HCT116 (cell line): ENCODE results near the gene GALNT6. TPM values are rescaled to one million over a fixed set of nuclear protein-coding genes. Genes with fewer than 3 reads are reported as not detected.

Source experiments
- ATAC-seq: fragments of 200-7000 bp; cut with Tn5 transposase; 2 replicates; pipeline ENCODE4 v1.9.1; 2020; ENCODE audit warnings: mild to moderate bottlenecking, moderate library complexity
- BruUV-seq: library from RNA; stranded (reverse); fragments of 400-500 nt; replicated peaks from 2 replicates; lab custom pipeline; 2021; lab: Mats Ljungman, UMichigan
- CTCF ChIA-PET: fragments of 300-600 bp; sonication (Branson Sonifier 250); formaldehyde crosslinking; loops from one replicate; lab custom pipeline; 2021; ENCODE audit warnings: antibody characterized with exemption; lab: Charles Lee
- POLR2A ChIA-PET: fragments of 300-600, 350-600 bp; sonication (Branson Sonifier 250); formaldehyde crosslinking; loops from one replicate; lab custom pipeline; 2021; ENCODE audit warnings: antibody characterized with exemption; lab: Charles Lee
- RAD21 ChIA-PET, 2 experiments: fragments of 300-600 bp; sonication (Branson Sonifier 250); formaldehyde crosslinking; loops; one replicate each; lab custom pipeline; 2023; ENCODE audit warnings: low total read pairs in 2 of 2; ENCODE audit not compliant: uncharacterized antibody in 2 of 2, unreplicated experiment in 2 of 2, low non-redundant PET in 1 of 2; lab: Charles Lee
- DNase-seq: peaks from one replicate; pipeline ENCODE4 v3.0.0-alpha.2; 2010; ENCODE audit warnings: low read depth, low spot score
- H2AFZ ChIP-seq: fragments of 200-600 bp; shearing (Covaris generic), sonication (generic); 2 replicates; pipeline ENCODE4 v1.6.1; 2017; ENCODE audit warnings: low read depth, mixed run types, mixed read lengths, antibody characterized with exemption, low read length; ENCODE audit not compliant: poor library complexity, severe bottlenecking
- H3K27ac ChIP-seq: 2 replicates; pipeline ENCODE4 v1.5.1; 2012; ENCODE audit warnings: low read depth, low read length
- H3K27me3 ChIP-seq: fragments of 200-600 bp; sonication (generic); 2 replicates; pipeline ENCODE4 v1.6.1; 2016; ENCODE audit warnings: mixed run types, low read length, mixed read lengths; ENCODE audit not compliant: insufficient read depth
- H3K36me3 ChIP-seq, 2 experiments: fragments of 200-500 bp in 1 of 2; fragments of 200-600 bp in 1 of 2; sonication (Bioruptor generic) in 1 of 2; sonication (generic) in 1 of 2; 2 replicates each; pipeline versions ENCODE4 v1.5.1 to v1.6.1; 2014 to 2016; ENCODE audit warnings: low read length in 2 of 2, inconsistent platforms in 1 of 2, mixed read lengths in 1 of 2, mixed run types in 1 of 2; ENCODE audit not compliant: insufficient read depth in 2 of 2, control insufficient read depth in 1 of 2
- H3K4me1 ChIP-seq, 2 experiments: fragments of 200-600 bp in 1 of 2; sonication (generic) in 1 of 2; 2 replicates each; pipeline versions ENCODE4 v1.5.1 to v1.6.1; 2012 to 2017; ENCODE audit warnings: low read length in 2 of 2, inconsistent platforms in 1 of 2, mild to moderate bottlenecking in 1 of 2, mixed read lengths in 1 of 2, mixed run types in 1 of 2, moderate library complexity in 1 of 2; ENCODE audit not compliant: insufficient read depth in 2 of 2, control insufficient read depth in 1 of 2
- H3K4me2 ChIP-seq: fragments of 200-600 bp; sonication (generic); 2 replicates; pipeline ENCODE4 v1.6.1; 2017; ENCODE audit warnings: mixed run types, low read length, mixed read lengths
- H3K4me3 ChIP-seq, 2 experiments: fragments of 200-600 bp in 1 of 2; sonication (generic) in 1 of 2; replicated peaks in 1 of 2; 2 replicates each; pipeline ENCODE4 v1.5.1; 2011 to 2016; ENCODE audit warnings: low read length in 2 of 2, control low read depth in 1 of 2, low read depth in 1 of 2, mild to moderate bottlenecking in 1 of 2, mixed read lengths in 1 of 2, mixed run types in 1 of 2
- H3K79me2 ChIP-seq: fragments of 200-600 bp; sonication (generic); 2 replicates; pipeline ENCODE4 v1.6.1; 2017; ENCODE audit warnings: mild to moderate bottlenecking, mixed run types, low read length, moderate library complexity, mixed read lengths; ENCODE audit not compliant: insufficient read depth
- H3K9ac ChIP-seq: fragments of 200-600 bp; sonication (generic); 2 replicates; pipeline ENCODE4 v1.6.1; 2016; ENCODE audit warnings: low read length, mixed read lengths
- H3K9me2 ChIP-seq: fragments of 200-600 bp; sonication (generic), shearing (Covaris generic); 2 replicates; pipeline ENCODE4 v1.6.1; 2017; ENCODE audit warnings: mixed run types, mild to moderate bottlenecking, moderate library complexity; ENCODE audit not compliant: insufficient read depth
- H3K9me3 ChIP-seq, 2 experiments: fragments of 200-500 bp in 1 of 2; fragments of 200-600 bp in 1 of 2; sonication (Bioruptor generic) in 1 of 2; sonication (generic) in 1 of 2; 2 replicates each; pipeline ENCODE4 v1.6.1; 2014 to 2017; ENCODE audit warnings: low read length in 2 of 2, mixed read lengths in 2 of 2, inconsistent platforms in 1 of 2, low read depth in 1 of 2, mild to moderate bottlenecking in 1 of 2, mixed run types in 1 of 2, moderate library complexity in 1 of 2; ENCODE audit not compliant: control insufficient read depth in 1 of 2, insufficient read depth in 1 of 2
- H4K20me1 ChIP-seq: fragments of 200-600 bp; sonication (generic), shearing (Covaris generic); 2 replicates; pipeline ENCODE4 v1.6.1; 2017; ENCODE audit warnings: mixed run types, mild to moderate bottlenecking, moderate library complexity; ENCODE audit not compliant: insufficient read depth
- CEBPB ChIP-seq: IDR thresholded peaks from 2 replicates; pipeline ENCODE4 v1.6.1; 2012; ENCODE audit warnings: low read depth
- EGR1 ChIP-seq: IDR thresholded peaks from 2 replicates; pipeline ENCODE4 v1.6.1; 2012; ENCODE audit warnings: low read depth
- ELF1 ChIP-seq: IDR thresholded peaks from 2 replicates; pipeline ENCODE4 v1.6.1; 2012; ENCODE audit warnings: low read depth, borderline replicate concordance
- EZH2 ChIP-seq: fragments of 200-600 bp; sonication (generic); IDR thresholded peaks from 2 replicates; pipeline ENCODE4 v1.6.1; 2017; ENCODE audit warnings: antibody characterized with exemption, mixed run types
- EZH2phosphoT487 ChIP-seq: fragments of 200-600 bp; IDR thresholded peaks from 2 replicates; pipeline ENCODE4 v1.6.1; 2018; ENCODE audit warnings: antibody characterized with exemption, borderline replicate concordance
- FOSL1 ChIP-seq: IDR thresholded peaks from 2 replicates; pipeline ENCODE4 v1.6.1; 2012; ENCODE audit warnings: low read depth
- JUND ChIP-seq: IDR thresholded peaks from 2 replicates; pipeline ENCODE4 v1.6.1; 2012
- POLR2A ChIP-seq: IDR thresholded peaks from 2 replicates; pipeline ENCODE4 v1.7.0; 2011; ENCODE audit warnings: borderline replicate concordance; ENCODE audit not compliant: insufficient read depth, insufficient read length; ENCODE audit errors: extremely low read depth
- POLR2AphosphoS5 ChIP-seq: IDR thresholded peaks from 2 replicates; pipeline ENCODE4 v1.6.1; 2011; ENCODE audit warnings: mild to moderate bottlenecking, low read depth, low read length, moderate library complexity
- RAD21 ChIP-seq: IDR thresholded peaks from 2 replicates; pipeline ENCODE4 v1.6.1; 2012; ENCODE audit warnings: low read depth, mild to moderate bottlenecking
- SIN3A ChIP-seq: IDR thresholded peaks from 2 replicates; pipeline ENCODE4 v1.6.1; 2012; ENCODE audit warnings: low read depth
- SRF ChIP-seq: IDR thresholded peaks from 2 replicates; pipeline ENCODE4 v1.6.1; 2012; ENCODE audit warnings: low read depth
- ZFX ChIP-seq: fragments of 450-650 bp; IDR thresholded peaks from 2 replicates; pipeline ENCODE4 v1.6.1; 2017
- ZNF274 ChIP-seq: fragments of 200-500 bp; sonication (Bioruptor generic); IDR thresholded peaks from 2 replicates; pipeline ENCODE4 v1.6.1; 2014; ENCODE audit warnings: mild to moderate bottlenecking, low read depth, low read length, inconsistent platforms
- intact Hi-C: fragments of 100-400 bp; cut with micrococcal nuclease; formaldehyde crosslinking; loops from 2 replicates; pipeline ENCODE4 v1.10.0; 2022
- total RNA-seq: library from RNA; stranded (reverse); gene quantifications from one replicate; pipeline ENCODE4 v1.2.1, GENCODE V29; 2021; ENCODE audit not compliant: unreplicated experiment
- TF ChIP-seq, protein P1 (sequence below): IDR thresholded peaks from 2 replicates; pipeline ENCODE4 v1.6.1; 2012
- TF ChIP-seq, protein P2 (sequence below): IDR thresholded peaks from 2 replicates; pipeline ENCODE4 v1.6.1; 2011; ENCODE audit warnings: mild to moderate bottlenecking, low read length, moderate library complexity; ENCODE audit not compliant: insufficient replicate concordance; ENCODE audit errors: extremely low read depth
- TF ChIP-seq, protein P3 (sequence below): IDR thresholded peaks from 2 replicates; pipeline ENCODE4 v1.6.1; 2012
- TF ChIP-seq, protein P4 (sequence below): IDR thresholded peaks from 2 replicates; pipeline ENCODE4 v1.6.1; 2012; ENCODE audit warnings: low read depth

Gene GALNT6
- total RNA-seq, 1 experiment from 2014 or later = 16.4 TPM

DNA sequence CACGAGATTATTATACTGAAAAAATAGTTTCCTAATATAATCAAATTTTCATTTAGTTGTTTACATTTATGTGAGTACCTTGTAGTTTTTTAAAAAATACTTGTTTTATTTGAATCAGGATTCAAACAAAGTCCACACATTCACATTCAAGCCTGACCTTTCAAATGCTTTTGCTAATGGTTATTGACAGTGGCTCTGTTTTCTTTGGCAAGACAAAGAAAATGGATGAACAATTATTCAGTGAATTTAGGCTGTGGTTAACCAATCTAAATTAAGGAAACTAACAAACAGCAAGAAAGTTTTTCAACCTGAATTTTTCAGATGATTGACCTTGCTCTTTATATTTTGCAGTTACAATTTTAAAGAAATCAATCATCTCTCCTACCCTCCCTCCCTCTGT lies 43.1 kb upstream of the GALNT6 start:
- Histone ChIP-seq H3K9ac (no peak overlapping the region), H3K9me2 (no peaks in the 10 kb centered on the region), H2AFZ (no peak overlapping the region)
- DNase-seq = no peak
- no peak for TF ChIP-seq EGR1
- no peak for TF ChIP-seq POLR2AphosphoS5
- TF ChIP-seq CEBPB = no peak
- TF ChIP-seq, protein P1, sequence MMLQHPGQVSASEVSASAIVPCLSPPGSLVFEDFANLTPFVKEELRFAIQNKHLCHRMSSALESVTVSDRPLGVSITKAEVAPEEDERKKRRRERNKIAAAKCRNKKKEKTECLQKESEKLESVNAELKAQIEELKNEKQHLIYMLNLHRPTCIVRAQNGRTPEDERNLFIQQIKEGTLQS = no peak
- no peak for TF ChIP-seq JUND
- TF ChIP-seq RAD21 = no peak
- TF ChIP-seq POLR2A = no peak
- TF ChIP-seq ZNF274 = no peak
- TF ChIP-seq ZFX = no peak
- no peak for TF ChIP-seq EZH2phosphoT487
- TF ChIP-seq, protein P2, sequence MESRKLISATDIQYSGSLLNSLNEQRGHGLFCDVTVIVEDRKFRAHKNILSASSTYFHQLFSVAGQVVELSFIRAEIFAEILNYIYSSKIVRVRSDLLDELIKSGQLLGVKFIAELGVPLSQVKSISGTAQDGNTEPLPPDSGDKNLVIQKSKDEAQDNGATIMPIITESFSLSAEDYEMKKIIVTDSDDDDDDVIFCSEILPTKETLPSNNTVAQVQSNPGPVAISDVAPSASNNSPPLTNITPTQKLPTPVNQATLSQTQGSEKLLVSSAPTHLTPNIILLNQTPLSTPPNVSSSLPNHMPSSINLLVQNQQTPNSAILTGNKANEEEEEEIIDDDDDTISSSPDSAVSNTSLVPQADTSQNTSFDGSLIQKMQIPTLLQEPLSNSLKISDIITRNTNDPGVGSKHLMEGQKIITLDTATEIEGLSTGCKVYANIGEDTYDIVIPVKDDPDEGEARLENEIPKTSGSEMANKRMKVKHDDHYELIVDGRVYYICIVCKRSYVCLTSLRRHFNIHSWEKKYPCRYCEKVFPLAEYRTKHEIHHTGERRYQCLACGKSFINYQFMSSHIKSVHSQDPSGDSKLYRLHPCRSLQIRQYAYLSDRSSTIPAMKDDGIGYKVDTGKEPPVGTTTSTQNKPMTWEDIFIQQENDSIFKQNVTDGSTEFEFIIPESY = no peak
- TF ChIP-seq SIN3A = no peak
- TF ChIP-seq FOSL1 = no peak
- no peak for TF ChIP-seq EZH2
- TF ChIP-seq ELF1 = no peak
- TF ChIP-seq, protein P3, sequence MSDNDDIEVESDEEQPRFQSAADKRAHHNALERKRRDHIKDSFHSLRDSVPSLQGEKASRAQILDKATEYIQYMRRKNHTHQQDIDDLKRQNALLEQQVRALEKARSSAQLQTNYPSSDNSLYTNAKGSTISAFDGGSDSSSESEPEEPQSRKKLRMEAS = no peak
- TF ChIP-seq SRF = no peak
- TF ChIP-seq, protein P4, sequence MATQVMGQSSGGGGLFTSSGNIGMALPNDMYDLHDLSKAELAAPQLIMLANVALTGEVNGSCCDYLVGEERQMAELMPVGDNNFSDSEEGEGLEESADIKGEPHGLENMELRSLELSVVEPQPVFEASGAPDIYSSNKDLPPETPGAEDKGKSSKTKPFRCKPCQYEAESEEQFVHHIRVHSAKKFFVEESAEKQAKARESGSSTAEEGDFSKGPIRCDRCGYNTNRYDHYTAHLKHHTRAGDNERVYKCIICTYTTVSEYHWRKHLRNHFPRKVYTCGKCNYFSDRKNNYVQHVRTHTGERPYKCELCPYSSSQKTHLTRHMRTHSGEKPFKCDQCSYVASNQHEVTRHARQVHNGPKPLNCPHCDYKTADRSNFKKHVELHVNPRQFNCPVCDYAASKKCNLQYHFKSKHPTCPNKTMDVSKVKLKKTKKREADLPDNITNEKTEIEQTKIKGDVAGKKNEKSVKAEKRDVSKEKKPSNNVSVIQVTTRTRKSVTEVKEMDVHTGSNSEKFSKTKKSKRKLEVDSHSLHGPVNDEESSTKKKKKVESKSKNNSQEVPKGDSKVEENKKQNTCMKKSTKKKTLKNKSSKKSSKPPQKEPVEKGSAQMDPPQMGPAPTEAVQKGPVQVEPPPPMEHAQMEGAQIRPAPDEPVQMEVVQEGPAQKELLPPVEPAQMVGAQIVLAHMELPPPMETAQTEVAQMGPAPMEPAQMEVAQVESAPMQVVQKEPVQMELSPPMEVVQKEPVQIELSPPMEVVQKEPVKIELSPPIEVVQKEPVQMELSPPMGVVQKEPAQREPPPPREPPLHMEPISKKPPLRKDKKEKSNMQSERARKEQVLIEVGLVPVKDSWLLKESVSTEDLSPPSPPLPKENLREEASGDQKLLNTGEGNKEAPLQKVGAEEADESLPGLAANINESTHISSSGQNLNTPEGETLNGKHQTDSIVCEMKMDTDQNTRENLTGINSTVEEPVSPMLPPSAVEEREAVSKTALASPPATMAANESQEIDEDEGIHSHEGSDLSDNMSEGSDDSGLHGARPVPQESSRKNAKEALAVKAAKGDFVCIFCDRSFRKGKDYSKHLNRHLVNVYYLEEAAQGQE = no peak
- TF ChIP-seq, all 23 proteins: peak for 0
- intact Hi-C loops = no loop called here
- no peaks in the 10 kb centered on the region for H3K27me3 ChIP-seq
- H3K4me2 ChIP-seq = no peak overlapping the region
- H3K36me3 ChIP-seq = no peaks in the 10 kb centered on the region
- no peaks in the 10 kb centered on the region for H3K9me3 ChIP-seq
- no peak for ATAC-seq
- CTCF ChIA-PET = no interaction called here
- H3K4me3 ChIP-seq = no peak overlapping the region
- POLR2A ChIA-PET = no interaction called here
- BruUV-seq = no TSS peak
- H3K79me2 ChIP-seq = no peaks in the 10 kb centered on the region
- RAD21 ChIA-PET = interaction anchor here in 1 of 2 experiments (0.7 kb wide), 1 partner anchor 65 kb away, joined by 3 read pairs; no protein-coding TSS in a partner anchor
- H3K4me1 ChIP-seq = no peaks in the 10 kb centered on the region
- no peaks in the 10 kb centered on the region for H4K20me1 ChIP-seq
- H3K27ac ChIP-seq = no peak overlapping the region
